C4-2B (cell line): ENCODE data around the gene RABEP1.

Experiments
- CTCF ChIP-seq: fragments of 450-650 bp; conservative IDR thresholded peaks from 2 replicates; pipeline ENCODE4 v1.5.1; 2017; ENCODE audit warnings: mild to moderate bottlenecking
- ZFX ChIP-seq: fragments of 450-650 bp; IDR thresholded peaks from 2 replicates; pipeline ENCODE4 v1.6.1; 2017

GRCh38 chr17:5424909-5425308, 142.8 kb downstream of the RABEP1 start:
- TF ChIP-seq CTCF, result no peak
- no peak for TF ChIP-seq ZFX
